CD4-positive, alpha-beta T cell treated with Interleukin-21 for 1 hour (primary cell): ENCODE measurements around the gene ZC3H12D.

Experiments
- DNase-seq: peaks from one replicate; pipeline ENCODE4 v3.0.0-alpha.2; 2020

The ZC3H12D gene

DNA sequence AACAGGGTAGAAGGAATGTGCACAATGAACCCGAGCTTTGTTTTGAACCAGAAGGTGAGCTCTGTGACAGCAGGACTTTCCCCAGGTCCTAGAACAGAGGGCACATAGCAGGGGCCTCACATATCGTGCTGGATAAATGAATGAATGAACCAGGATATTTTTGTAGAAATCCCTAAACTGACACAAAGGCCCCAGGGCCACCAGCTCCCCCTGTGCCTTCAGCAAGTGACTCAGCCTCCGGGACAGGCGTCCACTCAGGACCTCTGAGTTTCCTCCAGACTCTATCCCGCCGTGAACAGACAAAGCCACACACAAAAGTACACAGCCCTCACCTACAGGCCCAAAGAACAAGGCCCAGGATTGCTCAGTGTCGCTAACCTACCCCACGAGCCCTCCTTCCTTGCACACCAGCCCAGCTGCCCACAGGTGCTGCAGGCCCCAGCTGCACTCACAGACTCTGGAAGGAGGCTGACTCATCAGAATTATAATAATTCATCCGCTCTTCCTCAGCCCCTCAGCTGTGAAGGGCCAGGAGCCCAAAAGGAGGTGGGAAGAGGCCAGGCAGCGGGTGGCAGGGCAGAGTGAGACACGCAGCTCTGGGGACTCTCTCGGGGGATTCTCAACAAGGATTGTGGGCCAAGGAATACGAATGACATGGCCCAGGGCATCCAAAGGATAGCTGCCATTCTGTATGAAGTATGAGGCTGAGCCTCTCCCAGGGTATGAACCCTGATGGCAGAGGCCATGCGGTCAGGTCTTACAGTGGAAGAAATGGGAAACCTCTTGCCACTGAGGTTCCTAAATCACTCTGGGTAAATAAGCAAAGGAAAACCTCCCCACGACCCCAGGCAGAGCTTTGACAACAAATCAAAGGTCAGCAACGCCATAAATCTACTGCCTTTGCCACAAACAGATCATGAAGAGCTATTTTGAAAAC is 43.8 kb downstream of the ZC3H12D start:
- DNase-seq, result no peak

DNA sequence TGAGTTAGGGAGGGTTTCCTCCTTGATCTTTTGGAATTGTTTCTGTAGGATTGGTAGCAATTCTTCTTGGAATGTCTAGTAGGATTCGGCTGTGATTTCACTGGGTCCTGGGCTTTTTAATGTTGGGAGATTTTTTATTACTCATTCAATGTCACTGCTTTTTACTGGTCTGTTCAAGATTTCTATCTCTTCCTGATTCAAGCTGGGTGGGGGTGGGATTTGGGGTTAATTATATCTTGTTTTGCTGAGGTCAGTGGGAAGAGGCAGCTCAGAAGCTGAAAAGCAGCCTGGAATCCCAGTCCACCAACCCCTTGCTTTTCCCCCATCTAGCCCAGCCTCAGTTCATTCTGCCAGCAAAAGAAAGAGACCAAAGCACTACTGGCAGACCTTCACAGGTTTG is 45.2 kb downstream of the ZC3H12D start:
- no peak for DNase-seq

- DNase-seq, result no peak
Measured at GRCh38 chr6:149438855-149439254, 46.0 kb downstream of the ZC3H12D start.

DNA sequence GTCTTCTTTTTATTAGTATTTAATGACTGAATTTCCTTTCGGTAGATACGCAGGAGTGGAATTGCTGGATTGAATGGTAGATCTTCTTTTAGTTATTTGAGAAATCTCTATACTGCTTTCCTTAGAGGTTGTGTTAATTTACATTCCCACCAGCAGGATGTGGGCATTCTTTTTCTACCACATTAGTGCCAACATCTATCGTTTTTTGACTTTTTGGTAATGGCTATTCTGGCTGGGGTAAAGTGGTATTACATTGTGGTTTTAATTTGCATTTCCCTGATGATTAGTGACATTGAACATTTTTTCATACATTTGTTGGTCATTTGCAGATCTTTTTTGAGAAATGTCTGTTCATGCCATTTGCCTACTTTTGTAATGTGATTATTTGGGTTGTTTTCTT is 47.6 kb downstream of the ZC3H12D start:
- DNase-seq, result no peak

- DNase-seq, result no peak
Measured at GRCh38 chr6:149436647-149437046, 48.2 kb downstream of the ZC3H12D start.

DNA sequence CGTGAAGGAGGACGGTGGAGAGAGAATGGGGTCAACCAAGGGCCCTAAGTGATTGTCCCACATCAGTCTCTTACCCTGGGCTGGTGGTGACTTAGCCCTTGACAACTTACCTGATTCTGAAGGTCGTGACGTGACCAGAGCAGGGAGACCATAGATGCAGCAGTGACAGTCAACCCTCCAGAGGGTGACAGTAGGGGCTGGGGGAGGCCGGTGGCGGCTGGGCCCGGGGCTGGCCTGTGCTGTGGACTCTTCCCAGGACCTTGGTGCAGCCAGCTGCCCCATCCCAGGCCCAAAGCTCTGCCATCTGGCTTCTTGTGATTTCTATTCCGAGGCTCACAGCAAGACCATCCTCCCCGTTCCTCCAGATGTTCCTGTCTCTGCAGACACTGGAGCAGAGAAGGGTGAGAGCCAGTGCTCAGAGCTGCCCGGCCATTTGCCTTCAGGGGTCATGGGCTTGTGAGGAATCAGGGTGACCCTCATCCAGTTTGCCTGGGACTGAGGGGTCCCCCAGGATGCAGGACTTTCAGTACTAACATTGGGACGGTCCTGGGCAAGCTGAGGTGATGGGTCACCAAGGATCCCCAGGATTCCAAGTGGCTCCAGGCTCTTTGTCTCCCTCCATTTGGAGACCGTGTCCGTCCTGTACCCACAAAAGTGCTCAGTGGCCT is 48.8 kb downstream of the ZC3H12D start:
- no peak for DNase-seq

- no peak for DNase-seq
Measured at GRCh38 chr6:149433881-149434280, 50.9 kb downstream of the ZC3H12D start.

DNA sequence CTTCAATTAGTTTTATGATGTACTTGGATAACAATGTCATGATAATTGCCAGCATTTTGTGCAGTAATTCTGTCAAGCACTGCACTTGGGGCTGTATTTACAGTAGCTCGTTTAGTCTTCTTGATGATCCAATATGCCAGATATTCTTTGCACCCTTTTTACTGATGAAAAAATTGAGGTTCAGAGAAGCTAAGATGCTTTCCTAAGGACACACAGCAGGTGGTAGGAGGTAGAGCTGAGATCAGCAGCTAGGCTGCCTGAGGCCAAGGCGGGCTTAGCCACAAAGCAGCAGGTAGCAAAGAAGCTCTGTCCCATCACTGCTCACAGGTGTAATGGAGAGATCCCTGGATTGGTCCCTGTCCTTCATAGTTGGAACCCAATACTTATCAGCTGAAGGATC is 51.4 kb downstream of the ZC3H12D start:
- DNase-seq, result no peak

DNA sequence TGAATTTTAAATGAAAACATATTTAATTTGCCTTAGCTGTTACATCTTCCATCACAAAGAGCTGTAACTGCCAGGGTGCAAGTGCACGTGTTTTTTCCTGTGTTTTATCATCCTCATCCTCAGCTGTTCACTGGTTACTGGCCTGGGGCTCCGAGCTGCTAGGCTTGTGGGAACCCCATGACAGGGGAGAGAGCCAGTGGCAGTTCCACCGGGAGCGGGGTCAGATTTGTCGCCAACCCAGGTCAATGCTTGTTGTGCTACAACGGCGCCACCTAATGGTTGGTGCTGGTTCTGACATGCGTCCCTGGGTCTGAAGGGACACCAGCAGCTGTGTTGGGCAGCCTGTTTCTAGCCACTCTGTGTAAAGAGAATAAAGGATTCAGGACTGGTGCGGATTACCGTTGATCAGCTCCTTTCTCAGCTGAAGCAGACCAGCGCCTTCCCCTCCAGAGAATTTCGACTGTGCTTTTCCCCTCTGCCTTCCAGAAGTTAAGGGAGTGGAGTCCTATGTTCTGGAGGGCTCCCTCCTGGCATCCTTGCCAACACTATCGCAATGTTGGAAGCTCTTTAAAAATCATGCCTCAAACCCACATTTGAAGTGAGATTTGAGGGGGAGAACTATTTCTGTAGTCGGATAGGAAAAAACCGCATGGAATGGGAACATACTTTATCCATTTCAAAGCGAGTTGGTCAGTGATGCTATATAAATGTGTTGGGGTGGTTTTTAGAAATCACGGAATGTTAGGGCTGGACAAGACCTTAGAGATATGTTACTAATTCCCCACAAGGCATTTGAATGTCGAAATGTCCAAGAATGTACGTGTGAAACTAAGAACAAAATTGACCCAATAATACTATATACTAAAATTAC is 52.7 kb downstream of the ZC3H12D start:
- DNase-seq, result peak; percentile 87

- DNase-seq, result no peak
Measured at GRCh38 chr6:149429427-149430360, 55.1 kb downstream of the ZC3H12D start.

DNA sequence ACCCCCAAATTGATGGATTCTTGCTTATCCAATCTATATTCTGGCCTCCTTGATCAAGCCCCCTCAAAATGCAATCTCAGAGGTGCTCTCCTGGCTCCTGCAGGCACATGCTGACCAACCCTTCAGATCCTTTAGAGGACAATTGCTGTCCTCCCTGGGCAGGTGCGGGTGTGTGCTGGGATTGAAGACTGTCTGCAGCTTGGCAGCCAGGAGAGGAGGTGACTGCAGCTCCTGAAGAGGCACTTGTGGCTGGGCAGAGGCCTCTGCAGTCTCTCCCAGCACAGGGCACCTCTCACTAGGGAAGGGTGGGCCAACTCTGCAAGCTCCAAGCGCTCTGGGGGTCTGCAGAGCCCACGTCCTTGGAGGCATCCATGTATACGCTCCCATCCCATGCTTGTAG is 56.2 kb downstream of the ZC3H12D start:
- no peak for DNase-seq

- DNase-seq, result no peak
Measured at GRCh38 chr6:149425754-149426153, 59.1 kb downstream of the ZC3H12D start.

GRCh38 chr6:149425224-149425623 is 59.6 kb downstream of the ZC3H12D start:
- DNase-seq, result no peak

DNA sequence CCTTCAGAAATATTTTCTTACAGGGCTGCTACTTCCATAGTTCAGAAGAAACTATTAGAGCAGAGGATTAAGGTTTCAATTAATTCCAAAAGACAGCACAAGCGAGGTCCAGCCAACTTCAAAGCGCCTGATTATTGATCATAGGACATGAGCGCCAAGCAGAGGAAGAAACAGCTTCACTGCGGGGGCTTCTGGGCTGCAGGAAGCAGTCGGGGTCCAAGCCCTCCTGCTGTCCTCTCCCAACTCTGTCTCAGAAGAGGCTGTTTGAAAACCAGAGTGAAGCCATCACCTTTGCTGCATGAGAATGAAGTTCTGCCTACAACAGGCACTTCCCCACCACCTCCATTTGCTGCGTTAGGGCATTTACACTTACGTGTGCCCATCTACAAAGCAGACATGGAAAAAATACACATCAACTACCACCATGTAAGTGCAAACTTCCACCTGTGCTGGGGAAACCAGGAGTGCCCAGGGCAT is 60.8 kb downstream of the ZC3H12D start:
- no peak for DNase-seq

DNA sequence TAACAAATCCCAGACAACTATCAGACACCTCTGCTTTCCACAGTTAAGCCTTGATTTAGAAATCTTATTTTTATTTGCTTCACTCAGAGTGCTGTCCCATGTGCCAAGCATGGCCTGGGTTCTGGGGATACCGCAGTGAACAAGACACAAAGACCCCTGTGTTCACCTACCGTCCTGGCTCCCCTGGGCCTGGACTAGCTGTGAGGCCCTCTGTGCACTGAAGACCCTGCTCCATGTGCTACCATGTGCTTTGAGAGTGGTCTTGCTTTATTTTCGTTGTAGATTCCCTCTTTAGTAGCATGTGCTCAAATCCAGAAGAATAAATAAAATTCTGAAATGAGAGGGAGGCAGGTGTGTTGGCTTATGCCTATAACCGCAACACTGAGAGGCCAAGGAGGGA is 62.2 kb downstream of the ZC3H12D start:
- no peak for DNase-seq

GRCh38 chr6:149421132-149421531 is 63.7 kb downstream of the ZC3H12D start:
- DNase-seq, result no peak

GRCh38 chr6:149419696-149420404 is 65.0 kb downstream of the ZC3H12D start:
- no peak for DNase-seq

GRCh38 chr6:149414821-149415220 is 70.0 kb downstream of the ZC3H12D start:
- no peak for DNase-seq

- no peak for DNase-seq
Measured at GRCh38 chr6:149414009-149414408, 70.8 kb downstream of the ZC3H12D start.

GRCh38 chr6:149410557-149410956 is 74.3 kb downstream of the ZC3H12D start:
- DNase-seq, result no peak

- DNase-seq, result no peak
Measured at GRCh38 chr6:149409617-149410016, 75.2 kb downstream of the ZC3H12D start.
